Colonic mucosa (tissue), 4 donors: Measurements from ENCODE around the gene CLEC4D. TPM values are rescaled to one million over a fixed set of nuclear protein-coding genes. Genes with fewer than 3 reads are reported as not detected.

Experiments
- DNase-seq: peaks from one replicate; pipeline ENCODE4 v3.0.0-alpha.2; 2020
- H3K27ac ChIP-seq: fragments of 200-600 bp; one replicate; pipeline ENCODE4 v1.8.0; 2021
- H3K27me3 ChIP-seq: fragments of 200-600 bp; one replicate; pipeline ENCODE4 v1.8.0; 2021
- H3K36me3 ChIP-seq: fragments of 200-600 bp; one replicate; pipeline ENCODE4 v1.8.0; 2021
- H3K4me1 ChIP-seq: fragments of 200-600 bp; one replicate; pipeline ENCODE4 v1.8.0; 2021; ENCODE audit warnings: mild to moderate bottlenecking
- H3K4me3 ChIP-seq: fragments of 200-600 bp; one replicate; pipeline ENCODE4 v1.8.0; 2021
- H3K9ac ChIP-seq, 2 donors: one replicate each; pipeline ENCODE4 v1.7.0; 2013; ENCODE audit warnings: control low read depth in 2 of 2, low read depth in 2 of 2, low read length in 2 of 2
- H3K9me3 ChIP-seq: fragments of 200-600 bp; one replicate; pipeline ENCODE4 v1.8.0; 2021
- CTCF ChIP-seq: fragments of 200-600 bp; IDR thresholded peaks from one replicate; pipeline ENCODE4 v1.8.0; 2022; ENCODE audit warnings: antibody characterized with exemption, mild to moderate bottlenecking
- intact Hi-C: fragments of 100-400 bp; cut with DNase I; formaldehyde crosslinking; loops from one replicate; pipeline ENCODE4 v1.14.1; 2022
- total RNA-seq, 2 donors: library from RNA; stranded (reverse); fragmentation: NEBNext Ultra II Directional in 1 of 2; extraction: Animal tissue kit (Norgen Biotek cat#: 25700) in 1 of 2; gene quantifications; one replicate each; pipeline ENCODE4 v1.2.1, GENCODE V29; 2021
- donor health status: healthy.
- donor health status: DM: no; HTN: no; CAD: no.
- donor health status: DM: no; HTN: no; CAD: no.

The CLEC4D gene
- total RNA-seq, 2 donors from 2014 or later = 0.16 TPM; not detected in 1

GRCh38 chr12:8549381-8549780 lies 36.1 kb downstream of the CLEC4D start:
- H3K36me3 ChIP-seq = no peaks in the 10 kb centered on the region
- DNase-seq = no peak
- no peak for TF ChIP-seq CTCF
- H3K9ac ChIP-seq = no peak overlapping the region
- H3K4me3 ChIP-seq = no peak overlapping the region
- no peaks in the 10 kb centered on the region for H3K4me1 ChIP-seq
- H3K27me3 ChIP-seq = no peaks in the 10 kb centered on the region
- no peaks in the 10 kb centered on the region for H3K9me3 ChIP-seq
- intact Hi-C loops = loop anchor here (10.0 kb wide), 2 partner anchors 55 to 495 kb away; no protein-coding TSS in a partner anchor
- no peak overlapping the region for H3K27ac ChIP-seq

GRCh38 chr12:8553088-8553627 lies 39.9 kb downstream of the CLEC4D start:
- H3K27me3 ChIP-seq = no peaks in the 10 kb centered on the region
- H3K27ac ChIP-seq = no peak overlapping the region
- TF ChIP-seq CTCF = no peak
- no peak for DNase-seq
- no peak overlapping the region for H3K4me3 ChIP-seq
- no peaks in the 10 kb centered on the region for H3K9me3 ChIP-seq
- H3K9ac ChIP-seq = no peak overlapping the region
- no peaks in the 10 kb centered on the region for H3K4me1 ChIP-seq
- H3K36me3 ChIP-seq = no peaks in the 10 kb centered on the region
- intact Hi-C loops = no loop called here

- no peak for TF ChIP-seq CTCF
- Histone ChIP-seq H3K4me3 (no peak overlapping the region), H3K36me3 (no peaks in the 10 kb centered on the region), H3K9me3 (no peaks in the 10 kb centered on the region), H3K4me1 (no peaks in the 10 kb centered on the region), H3K27ac (no peak overlapping the region), H3K27me3 (no peaks in the 10 kb centered on the region), H3K9ac (no peak overlapping the region)
- intact Hi-C loops = no loop called here
- no peak for DNase-seq
Observed at GRCh38 chr12:8554451-8555195, 41.3 kb downstream of the CLEC4D start.

- H3K4me1 ChIP-seq = no peaks in the 10 kb centered on the region
- no peak for DNase-seq
- no peaks in the 10 kb centered on the region for H3K9me3 ChIP-seq
- H3K4me3 ChIP-seq = no peak overlapping the region
- intact Hi-C loops = no loop called here
- TF ChIP-seq CTCF = no peak
- no peaks in the 10 kb centered on the region for H3K27me3 ChIP-seq
- H3K36me3 ChIP-seq = no peaks in the 10 kb centered on the region
- no peak overlapping the region for H3K9ac ChIP-seq
- no peak overlapping the region for H3K27ac ChIP-seq
Observed at GRCh38 chr12:8556531-8557097, 43.3 kb downstream of the CLEC4D start.

- DNase-seq = no peak
- intact Hi-C loops = no loop called here
- H3K4me1 ChIP-seq = no peaks in the 10 kb centered on the region
- H3K36me3 ChIP-seq = no peaks in the 10 kb centered on the region
- no peaks in the 10 kb centered on the region for H3K27me3 ChIP-seq
- no peak overlapping the region for H3K27ac ChIP-seq
- H3K9ac ChIP-seq = no peak overlapping the region
- H3K4me3 ChIP-seq = no peak overlapping the region
- no peak for TF ChIP-seq CTCF
- H3K9me3 ChIP-seq = no peaks in the 10 kb centered on the region
Observed at GRCh38 chr12:8559676-8560075, 46.4 kb downstream of the CLEC4D start.
